CD4-positive, alpha-beta T cell treated with Interleukin-6 at 100 ng/mL for 8 hours (primary cell): ENCODE measurements around the gene AMMECR1.
"Not testable (repeated sequence)": the region's sequence is repeated elsewhere in the genome, so short reads cannot be mapped to it uniquely, and the experiment has no call there.

Source experiments
- DNase-seq: peaks from one replicate; pipeline ENCODE4 v3.0.0-alpha.2; 2020; ENCODE audit warnings: mixed read lengths, low spot score

AMMECR1 gene

DNA sequence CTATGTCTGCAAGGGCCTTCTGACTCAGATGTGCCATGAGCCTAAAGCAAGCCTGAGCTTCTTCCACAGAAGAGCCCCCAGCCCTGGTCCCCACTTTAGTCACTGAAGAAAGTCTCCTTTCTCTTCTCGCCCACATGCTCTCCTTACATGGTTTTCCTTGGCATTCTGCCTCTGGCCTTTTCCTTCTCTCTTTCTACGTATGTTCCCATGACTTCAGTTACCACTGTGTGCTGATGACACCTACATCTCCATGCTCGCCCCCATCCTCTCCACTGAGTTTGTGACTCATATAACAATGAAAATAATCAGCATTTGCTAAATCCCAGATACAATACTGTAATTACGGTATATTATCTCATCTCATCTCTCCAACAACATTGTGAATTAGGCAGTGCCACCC is 149.3 kb downstream of the AMMECR1 start:
- DNase-seq = no peak

DNA sequence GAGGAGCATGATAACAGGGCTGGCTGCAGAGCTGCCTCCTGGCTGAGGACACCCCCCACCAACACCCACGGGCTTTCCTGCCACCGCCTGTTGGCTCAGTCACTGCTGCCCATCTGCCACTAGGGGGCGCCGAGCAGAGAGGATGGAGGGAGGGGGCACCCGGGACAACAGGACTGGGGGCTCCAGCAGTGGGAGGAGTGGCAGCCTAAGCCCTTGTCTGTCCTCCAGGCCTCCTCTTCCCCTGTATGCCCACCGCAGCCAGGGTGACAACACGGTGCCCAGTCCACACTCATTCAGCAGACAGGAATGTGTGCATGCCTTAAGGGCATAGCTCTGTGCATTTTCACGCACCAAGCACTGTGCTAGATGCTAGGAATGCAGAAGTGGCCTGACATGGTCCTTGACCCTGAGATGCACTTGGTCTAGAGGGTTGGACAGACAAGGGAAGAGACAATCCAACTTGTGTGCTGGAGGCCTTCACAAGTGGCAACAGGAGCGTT is 149.9 kb downstream of the AMMECR1 start:
- DNase-seq = peak; percentile 50

DNA sequence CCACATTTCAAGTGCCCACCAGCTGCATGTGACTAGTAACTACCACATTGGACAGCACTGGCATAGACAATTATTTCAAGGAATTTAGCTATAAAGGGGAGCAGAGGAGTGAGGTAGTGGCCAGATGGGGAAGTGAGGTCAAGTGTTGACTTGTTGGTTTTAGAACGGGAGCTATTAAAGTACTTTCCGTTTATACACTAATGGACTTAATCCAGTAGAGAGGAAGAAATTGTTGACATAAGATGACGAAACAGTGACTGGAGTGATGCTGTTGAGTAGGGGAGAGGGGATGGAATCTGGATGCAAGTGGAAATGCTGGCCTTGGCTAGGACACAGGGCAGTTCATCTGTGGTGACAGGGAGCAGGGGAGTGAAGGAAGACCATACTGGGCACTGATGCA is 154.4 kb downstream of the AMMECR1 start:
- no peak for DNase-seq

DNA sequence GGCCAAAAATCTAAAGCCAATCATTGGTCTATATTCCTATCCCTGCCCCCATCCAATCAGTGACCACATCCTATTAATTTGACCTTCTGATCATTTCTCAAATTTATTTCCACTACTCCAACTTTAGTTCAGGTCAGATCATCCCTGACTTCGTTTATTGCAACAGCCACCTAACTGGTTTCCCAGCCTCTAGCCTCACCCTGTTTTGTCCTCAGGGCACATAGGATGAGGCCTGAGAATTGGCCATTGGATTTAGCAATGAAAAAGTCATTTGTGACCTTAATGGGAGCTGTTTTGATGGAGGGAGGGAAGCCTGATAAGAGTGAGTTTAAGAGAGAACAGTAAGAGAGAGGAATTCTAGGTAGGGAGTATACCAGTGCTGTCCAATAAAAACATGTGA is 155.0 kb downstream of the AMMECR1 start:
- DNase-seq = no peak

DNA sequence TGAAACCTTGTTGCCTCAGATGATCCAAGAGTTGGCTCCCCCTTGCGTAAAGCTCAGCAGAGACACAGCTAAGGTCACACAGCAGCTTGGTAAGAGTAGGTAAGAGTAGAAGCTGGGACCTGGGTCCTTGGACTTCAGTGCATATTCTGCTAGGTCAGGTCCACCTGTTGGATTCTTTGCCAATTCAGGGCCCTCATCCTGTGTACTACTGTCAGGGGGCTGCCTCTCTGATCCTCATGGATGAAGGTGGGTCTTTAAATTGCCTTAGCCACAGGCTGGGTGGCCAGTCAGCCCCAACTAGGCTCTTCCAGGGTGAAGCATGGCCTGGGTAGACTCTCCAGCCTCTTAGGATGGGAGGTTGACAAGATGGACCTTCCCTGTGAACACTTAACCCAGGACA is 155.8 kb downstream of the AMMECR1 start:
- DNase-seq = no peak

GRCh38 chrX:110161361-110161686 is 156.6 kb downstream of the AMMECR1 start:
- no peak for DNase-seq

GRCh38 chrX:110159865-110160264 is 158.0 kb downstream of the AMMECR1 start:
- no peak for DNase-seq

DNA sequence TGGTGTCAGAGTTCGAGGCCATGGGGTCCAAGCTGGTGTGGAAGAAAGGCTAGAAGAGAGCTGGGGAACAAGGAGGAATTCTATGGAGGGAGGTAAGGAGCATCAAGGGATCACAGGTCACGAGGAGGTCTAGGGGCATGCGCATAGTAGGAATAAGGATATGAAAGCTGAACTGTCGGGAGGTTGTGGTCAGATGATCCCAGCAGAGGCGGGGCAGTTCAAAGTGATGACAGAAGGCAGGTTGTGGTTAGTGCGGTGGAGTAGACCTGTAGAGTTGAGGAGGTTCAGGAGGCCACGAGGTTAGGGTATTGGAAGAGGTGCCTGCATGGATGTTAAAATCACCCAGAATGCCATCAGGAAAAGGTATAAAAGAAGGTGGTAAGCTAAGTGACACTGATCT is 158.7 kb downstream of the AMMECR1 start:
- DNase-seq = no peak

DNA sequence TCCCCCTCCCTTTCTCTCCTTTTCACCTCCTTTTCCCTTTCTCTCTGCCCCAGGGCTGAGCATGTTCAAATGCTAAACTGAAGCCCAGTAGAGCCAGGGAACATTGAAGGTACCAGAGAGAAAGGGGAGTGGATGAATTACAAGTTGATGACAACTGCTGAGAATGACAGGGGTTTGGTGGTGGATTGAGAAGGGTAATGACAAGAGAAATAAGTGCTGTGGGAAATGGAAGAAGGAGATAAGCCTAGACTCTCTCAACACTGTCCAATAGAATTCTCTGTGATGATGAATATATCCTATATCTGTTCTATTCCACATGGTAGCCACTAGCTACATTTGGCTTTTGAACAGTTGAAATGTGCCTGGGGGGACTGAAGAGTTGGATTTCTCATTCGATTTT is 160.4 kb downstream of the AMMECR1 start:
- DNase-seq = no peak

DNA sequence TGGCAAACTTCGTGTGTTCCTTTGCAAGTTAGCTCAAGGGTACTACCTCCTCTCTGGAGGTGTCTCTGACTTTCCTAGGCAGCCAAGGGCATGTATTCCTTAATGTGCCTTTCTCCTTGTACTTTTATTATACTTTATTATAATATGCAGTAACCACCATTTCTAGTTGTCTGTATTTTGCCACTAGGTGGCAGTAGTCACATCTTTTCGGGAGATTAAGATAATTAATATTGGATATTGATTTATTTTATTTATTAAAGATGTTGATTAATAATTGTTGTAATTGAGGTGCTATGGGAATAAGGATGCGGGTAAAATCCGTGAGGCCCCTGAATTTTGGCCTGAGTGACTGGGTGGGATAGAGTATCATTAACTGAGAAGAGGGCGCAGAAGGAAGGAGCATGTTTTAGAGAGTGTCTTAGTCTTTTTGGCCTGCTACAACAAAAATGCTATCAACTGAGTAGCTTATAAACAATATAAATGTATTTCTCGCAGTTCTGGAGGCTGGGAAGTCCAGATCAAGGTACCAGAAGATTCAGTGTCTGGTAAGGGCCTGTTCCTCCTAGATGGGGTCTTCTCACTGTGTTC is 161.6 kb downstream of the AMMECR1 start:
- DNase-seq = peak; percentile 12

GRCh38 chrX:110155759-110156158 is 162.1 kb downstream of the AMMECR1 start:
- DNase-seq = no peak

DNA sequence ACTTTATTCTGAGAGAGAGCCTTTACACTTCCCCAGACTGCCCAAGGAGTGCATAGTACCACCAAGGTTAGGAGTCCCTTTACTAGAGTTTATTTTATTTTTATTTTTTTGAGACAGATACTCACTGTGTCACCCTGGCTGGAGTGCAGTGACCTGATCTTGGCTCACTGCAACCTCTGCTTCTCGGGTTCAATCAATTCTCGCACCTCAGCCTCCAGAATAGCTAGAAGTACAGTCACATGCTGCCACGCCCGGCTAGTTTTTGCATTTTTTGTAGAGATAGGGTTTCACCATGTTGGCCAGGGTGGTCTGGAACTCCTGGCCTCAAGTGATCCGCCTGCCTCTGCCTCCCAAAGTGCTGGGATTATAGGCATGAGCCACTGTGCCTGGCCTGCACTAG is 163.6 kb downstream of the AMMECR1 start:
- not testable (repeated sequence) for DNase-seq

- DNase-seq = no peak
These were observed 164.0 kb downstream of the AMMECR1 start for GRCh38 chrX:110153896-110154295.

GRCh38 chrX:110153244-110153643 is 164.6 kb downstream of the AMMECR1 start:
- no peak for DNase-seq

DNA sequence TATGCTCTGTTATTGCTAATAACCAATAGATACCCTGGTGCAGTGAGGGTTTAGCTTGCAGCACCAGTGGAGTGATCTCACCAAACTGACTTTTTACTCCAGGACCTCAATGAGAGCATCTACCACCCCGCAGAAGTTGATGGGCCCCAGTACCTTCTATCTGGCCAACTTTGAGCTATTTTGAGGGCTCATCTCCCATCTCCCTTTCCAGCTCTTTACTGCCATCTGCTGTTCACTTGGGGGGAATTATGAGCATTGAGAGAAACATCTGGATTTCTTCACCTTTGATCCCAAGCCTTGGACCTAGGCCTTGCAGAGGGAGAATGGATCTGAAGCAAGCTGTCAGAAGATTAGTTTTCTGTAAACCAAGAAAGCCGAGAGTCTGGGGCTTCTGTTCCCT is 171.4 kb downstream of the AMMECR1 start:
- peak; percentile 29 for DNase-seq

- DNase-seq = peak; percentile 20
These were observed 172.0 kb downstream of the AMMECR1 start for GRCh38 chrX:110145854-110146253.

DNA sequence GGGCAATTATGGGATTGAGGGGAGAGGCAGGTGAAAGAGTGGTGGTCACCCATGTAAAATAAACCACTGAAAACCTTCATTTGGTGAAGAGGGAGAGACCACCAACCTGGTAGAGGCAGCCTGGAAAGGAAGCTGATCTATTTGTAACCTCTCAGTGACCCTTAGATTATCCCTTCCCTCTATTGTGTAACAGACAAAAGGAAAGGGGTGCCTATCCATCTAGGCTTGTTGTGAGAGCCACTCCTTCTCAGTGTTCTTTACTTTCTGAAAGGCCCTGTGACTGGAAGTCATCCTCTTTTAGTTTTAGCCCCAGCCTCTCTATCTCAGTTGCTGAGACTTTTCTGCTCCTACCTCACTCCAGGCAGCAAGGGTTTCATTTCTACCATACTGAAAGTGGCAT is 172.6 kb downstream of the AMMECR1 start:
- DNase-seq = no peak
